Measurements from ENCODE around the gene AJUBA.
A peak's percentile ranks its signal among the peaks of the same experiment; 100 is the strongest.
"Not testable (repeated sequence)": the region's sequence is repeated elsewhere in the genome, so short reads cannot be mapped to it uniquely, and the experiment has no call there.

The AJUBA gene

DNA sequence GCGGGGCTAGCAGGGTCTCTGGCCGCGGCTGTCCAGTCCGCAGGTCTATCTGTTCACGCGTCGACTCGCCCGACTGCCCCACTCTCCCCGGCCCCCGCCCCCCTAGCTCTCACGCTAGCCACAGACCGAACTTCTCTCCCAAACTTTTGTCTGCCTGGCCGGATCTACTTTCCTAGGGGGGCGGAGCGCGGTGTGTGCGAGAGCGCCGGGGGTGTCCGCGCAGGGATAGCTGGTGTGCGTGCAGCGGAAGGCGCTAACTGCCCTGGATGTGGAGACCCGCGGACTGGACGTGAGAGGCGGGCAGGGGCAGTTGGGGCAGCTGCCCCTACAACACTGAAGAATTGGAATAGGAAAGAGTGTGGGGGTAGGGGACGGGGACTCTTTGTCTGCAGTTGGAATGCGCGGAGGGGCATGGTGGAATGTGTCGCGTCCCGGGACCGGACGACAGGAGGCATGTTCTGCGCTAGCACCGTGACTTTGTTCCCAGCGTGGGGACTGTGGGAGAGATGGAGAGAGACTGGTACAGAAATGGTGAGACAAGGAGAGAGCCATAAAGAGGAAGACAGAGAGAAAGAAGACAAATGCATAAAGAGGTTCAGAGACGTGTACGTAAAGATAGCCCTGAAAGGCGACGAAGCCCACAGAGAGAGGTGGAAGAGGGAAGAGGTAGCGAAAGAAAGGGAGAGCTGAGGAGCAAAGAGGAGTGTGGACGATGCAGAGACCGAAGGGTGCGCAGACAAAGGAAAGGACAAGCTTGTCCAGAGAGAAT lies at the start of gene AJUBA:
AJUBA (minus strand) TSS at position 75 of the 769 bp plus-strand sequence. CDS start 285 bp downstream, outside the sequence.
- DNase-seq, result peak; percentile 83

DNA sequence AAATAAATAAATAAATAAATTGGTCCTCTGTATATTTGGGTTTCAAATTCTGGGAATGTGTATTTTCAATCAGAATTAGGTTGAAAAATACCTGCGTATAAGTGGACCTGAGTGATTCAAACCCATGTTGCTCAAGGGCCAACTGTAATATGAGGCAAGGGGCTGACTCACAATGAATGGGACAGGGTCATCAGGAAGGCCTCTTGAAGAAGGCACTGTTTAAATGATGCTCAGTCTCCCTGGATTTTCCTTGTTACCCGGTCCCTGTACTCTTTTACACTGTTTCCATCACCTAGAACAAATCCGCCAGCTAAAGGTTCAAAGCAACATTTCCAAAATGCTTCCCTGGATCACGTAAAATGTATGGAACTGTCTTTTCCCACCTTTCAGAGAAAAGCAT lies 48.6 kb upstream of the AJUBA start:
- DNase-seq, result no peak

DNA sequence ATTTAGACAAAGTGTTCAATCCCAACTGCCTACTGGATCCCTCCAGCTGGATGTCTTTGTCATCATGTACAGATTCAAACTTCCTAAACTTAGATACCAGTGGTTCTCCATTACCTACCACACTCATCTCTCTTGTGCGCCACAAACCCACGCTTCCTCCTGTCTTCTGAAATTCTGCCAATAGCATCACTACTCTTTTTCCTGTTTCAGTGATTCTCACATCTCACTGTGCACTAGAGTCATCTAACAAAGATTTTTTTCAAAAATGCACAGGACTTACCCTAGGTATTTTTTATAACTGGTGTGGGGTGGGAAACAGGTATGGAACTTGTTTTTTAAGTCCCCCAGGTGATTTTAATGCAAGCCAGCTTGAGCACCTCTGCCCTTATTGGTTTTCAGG lies 46.4 kb upstream of the AJUBA start:
- DNase-seq, result no peak

DNA sequence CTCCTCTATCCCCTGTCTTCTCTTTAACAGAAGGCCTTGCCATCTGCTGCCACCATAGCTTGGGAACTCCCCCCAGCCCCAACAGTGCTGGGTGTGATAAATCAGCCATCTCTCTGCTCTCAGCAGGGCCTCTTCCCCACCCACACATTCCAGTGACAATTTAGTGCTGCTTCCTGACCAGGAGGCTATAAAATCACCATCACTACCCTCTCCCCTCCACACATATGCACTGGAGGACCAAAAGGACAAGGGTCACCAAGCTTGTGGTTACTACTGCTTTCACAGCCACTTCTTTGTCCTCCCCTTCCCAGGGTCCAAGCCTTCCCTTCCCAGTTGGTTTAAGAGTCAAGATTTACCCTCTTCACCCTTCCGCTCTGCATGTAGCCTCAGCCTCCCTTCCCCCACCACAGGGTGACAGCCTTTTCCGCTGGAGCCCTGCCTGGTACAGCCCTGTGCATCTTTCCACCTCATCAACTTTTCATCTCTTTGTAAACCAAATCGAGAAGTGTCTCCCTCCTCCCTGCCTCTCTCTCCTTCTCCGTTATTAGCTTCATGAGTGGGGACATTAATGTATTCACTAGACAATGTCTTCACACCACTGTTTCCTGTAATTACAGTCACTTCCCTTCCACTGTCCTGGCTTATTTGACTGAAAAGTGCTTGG lies 42.9 kb upstream of the AJUBA start:
- peak; percentile 97 for DNase-seq

DNA sequence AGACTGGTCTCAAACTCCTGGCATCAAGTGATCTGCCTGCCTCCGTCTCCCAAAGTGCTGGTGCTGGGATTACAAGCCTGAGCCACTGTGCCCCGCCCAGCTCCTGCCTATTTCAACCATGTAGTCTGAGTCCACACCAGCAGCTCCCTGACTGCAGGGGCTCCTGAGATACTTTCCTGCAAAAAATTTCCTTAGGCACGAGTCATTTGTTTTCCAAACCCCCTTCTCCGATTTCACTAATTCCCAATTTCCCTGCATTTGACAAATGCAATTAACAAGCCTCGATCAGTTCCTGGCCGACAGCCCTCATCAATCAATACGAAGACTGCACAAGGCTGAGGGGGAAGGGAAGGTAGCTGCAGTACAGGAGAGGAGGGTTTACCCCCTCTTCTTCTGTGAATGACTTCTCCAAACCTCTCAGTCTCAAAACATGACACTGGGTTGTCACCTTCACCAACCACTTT lies 42.3 kb upstream of the AJUBA start:
- DNase-seq, result peak; percentile 100

DNA sequence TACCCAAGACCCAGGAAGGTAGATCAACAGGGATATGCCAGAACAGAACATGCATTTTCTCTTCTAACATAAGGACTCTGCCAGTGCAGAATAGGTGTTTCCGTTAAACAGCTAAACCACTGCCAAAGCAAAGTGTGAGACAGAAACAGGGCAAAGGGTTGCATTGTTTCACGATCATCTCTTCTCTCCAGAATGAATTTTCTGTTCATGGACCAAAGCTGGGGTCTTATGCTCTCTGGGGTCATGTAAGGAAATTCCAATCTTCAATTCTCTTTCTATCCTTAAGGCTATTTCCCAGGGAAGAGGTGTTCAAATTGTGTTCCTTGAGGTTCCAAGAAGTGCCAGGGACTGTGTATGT lies 41.4 kb upstream of the AJUBA start:
- DNase-seq, result no peak

DNA sequence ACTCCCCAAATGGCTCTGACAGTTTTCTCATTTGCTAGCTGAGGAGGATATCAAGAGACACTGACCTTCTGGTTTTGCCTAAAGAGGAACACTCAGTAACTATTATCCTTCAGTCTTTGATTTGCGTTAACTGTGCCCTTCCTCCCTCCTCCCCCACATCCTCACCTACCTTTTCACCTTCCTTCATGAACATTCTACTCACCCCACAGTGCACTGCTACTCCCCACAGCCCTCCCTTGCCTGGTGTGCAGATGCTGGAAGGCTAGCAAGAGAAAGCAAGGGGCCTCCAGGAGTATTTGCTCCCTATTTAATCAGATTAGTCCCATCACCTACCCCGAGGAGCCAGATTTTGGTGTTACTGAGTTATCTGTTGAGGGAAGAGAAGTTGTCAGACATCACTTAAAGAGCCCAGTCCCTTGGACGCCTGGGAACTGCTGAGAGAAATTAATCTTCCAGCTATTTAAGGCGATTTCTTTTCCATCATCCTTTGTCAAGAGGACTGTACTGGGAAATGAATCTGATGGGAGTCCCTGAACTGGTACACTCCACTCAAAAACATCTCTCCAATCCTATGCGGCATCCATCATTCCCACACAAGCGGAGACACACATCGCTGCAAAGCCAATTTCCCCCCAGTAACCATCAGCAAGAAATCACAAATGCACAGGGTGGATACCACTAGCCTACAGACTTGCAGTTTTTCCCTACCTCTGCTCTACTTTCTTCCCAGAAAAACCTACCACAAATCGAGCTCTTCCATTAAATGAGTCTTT lies 40.9 kb upstream of the AJUBA start:
- no peak for DNase-seq

DNA sequence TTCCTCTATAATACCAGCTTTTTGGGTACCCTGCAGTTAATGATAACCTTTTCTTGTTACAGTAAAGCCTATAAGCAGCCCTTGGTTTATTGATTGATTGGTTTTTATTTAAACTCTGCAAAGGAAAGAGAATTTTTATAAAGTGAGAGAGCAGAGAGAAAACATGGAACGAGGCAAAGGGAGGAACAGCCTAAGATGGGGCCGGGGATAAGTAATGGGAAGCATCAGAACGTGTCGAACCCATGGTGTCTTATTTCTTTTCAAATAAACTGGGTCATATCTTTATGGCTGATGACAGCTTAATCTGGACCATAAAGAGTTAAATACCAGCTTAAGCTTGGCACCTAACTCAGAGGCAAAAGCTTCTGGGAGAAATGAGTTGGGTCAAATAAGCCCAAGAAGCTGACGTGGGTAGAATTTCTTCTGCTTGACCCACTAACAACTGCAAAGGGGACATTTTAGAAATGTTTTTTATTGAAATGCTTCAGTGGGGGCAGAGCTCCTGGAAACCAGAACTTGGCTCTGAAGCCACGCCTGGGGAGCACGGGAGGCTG lies 39.6 kb upstream of the AJUBA start:
- DNase-seq, result no peak

DNA sequence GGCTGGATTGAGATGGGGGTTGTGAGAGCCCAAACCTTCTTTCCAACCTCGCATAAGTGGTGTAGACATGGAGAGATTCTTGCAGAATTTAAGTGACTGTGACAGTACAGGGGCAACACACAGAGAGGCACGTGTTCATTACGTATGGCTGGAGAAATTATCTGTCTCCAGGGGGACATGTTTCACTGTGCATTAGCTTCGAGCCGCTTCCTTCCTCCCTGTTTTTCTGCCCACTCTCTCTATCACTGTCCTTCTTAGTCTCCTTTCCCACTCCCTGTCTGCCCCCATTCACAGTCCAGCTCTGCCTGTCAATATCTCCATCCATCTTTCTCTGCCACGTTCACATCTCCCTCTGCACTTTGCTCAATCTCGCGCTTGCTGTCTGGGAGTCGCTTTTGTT lies 39.1 kb upstream of the AJUBA start:
- peak; percentile 53 for DNase-seq

DNA sequence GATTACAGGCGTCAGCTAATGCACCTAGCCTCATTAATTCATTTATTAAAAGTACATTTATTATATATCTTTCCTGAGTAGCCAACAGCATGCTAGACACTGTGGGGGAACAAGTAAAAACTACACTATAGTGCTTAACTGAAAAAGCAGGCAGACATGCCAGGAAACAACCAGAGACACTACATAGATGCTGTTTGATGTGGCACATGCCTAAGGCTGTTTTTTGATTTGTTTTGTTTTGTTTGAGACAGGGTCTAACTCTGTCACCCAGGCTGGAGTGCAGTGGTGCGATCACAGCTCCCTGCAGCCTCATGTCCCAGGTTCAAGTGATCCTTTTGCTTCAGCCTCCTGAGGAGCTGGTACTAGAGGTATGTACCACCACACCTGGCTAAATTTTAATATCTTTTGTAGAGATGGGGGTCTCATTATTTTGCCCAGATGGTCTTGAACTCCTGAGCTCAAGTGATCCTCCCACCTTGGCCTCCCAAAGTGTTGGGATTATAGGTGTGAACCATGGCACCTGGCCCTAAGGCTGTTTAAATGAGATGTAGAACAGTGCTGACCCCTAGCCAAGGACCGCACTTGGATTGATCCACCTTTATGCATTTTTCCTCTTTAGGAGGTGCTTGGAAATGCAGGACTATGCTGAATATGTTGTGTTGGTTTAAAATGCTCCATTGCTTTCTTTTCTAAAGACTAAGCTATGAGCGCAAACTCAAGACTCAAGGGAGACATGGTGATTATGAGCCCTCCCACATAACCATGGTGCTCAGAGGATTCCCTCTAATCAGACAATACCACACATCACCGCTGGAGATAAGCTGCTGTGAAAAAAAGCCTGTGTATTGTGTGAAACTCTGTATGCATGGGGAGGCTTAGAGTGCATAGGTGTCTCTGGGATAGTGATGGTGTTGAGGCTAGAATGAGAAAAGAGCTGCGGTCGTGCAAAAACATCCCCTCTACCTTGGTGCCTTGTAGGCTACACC lies 38.1 kb upstream of the AJUBA start:
- no peak for DNase-seq

DNA sequence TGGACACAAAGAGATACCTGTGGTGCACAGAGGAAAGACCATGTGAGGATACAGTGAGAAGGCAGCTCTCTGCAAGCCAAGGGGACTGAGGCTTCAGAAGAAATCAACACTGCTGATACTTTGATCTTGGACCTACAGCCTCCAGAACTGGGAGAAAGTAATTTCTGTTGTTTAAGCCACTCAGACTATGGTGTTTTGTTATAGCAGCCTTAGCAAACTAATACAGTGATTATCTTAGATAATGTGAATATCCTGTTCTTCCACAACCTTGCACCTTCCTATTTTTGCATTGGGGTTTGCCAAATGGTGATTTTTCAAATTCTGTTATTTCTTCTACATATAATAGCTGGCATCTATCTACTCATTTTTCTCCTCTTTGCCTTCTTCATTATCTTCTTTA lies 35.8 kb upstream of the AJUBA start:
- DNase-seq, result no peak

DNA sequence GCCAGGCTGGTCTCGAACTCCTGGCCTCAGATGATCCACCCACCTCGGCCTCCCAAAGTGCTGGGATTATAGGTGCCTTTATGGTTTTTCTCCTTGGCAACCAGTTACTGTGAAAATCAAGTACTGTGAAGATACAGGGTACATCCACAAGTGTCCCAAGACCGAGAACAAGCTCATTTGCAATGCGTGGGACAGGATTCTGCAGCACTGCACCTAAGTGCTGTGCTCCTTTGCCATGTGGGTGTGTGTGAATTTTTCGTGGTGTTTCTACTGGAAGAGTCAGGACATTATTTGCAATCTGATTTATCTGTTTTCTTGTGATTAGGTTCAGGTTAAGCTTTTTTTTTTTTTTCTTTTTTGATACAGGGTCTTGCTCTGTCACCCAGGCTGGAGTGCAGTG lies 34.7 kb upstream of the AJUBA start:
- DNase-seq, result no peak

DNA sequence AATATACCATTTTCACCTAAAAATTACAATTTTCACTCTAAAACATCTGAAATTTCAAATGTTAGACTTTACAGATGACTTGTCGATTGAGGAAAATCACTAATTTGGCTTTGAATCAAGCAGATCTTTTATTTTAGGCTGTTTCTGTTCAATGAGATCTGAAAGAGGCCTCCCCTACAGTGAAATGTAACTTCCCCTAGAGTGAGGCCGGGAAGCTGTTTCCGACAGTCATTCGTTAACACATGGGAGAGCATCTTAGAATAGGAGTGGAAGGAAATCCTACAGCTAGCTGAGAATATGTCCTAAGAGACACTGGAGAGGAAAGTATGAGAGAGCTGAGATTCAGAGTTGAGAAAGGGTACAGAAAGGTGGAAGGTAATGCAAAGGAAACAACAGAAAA lies 33.3 kb upstream of the AJUBA start:
- DNase-seq, result no peak

DNA sequence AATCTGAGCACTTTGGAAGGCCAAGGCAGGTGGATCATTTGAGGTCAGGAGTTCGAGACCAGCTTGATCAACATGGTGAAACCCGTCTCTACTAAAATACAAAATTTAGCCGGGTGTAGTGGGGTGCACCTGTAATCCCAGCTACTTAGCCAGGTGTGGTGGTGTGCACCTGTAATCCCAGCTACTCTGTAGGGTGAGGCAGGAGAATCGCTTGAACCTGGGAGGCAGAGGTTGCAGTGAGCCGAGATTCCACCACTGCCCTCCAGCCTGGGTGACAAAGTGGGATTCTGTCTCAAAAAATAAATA lies 31.4 kb upstream of the AJUBA start:
- not testable (repeated sequence) for DNase-seq

DNA sequence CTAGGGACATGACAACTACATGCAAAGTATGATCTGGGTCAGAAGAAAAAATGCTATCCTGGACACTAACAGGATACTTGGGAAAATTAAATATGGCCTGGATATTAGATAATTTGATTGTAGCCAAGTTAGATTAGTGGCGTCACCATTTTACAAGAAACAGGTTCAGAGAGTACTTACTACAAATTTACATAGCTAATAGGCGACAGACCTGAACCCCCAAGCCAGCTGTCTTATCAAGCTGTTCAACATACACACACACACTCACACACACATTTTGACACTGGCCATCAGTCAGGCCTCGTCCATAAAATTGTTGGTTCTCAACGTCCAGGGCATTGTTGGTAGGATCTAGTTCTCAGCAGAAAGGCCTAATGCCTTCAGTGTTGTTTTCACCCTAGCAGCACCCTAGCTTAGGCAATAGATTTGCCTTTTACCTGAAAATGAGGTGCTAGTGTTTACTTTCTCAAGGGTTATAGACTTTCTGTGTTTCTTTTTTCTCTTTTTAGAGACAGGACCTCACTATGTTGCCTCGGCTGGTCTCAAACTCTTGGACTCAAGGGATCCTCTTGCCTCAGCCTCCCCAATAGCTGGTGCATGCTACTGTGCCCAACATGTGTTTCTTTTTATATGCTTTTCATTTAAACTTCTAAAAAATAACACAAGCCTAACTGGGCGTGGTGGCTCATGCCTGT lies 30.9 kb upstream of the AJUBA start:
- peak; percentile 72 for DNase-seq

DNA sequence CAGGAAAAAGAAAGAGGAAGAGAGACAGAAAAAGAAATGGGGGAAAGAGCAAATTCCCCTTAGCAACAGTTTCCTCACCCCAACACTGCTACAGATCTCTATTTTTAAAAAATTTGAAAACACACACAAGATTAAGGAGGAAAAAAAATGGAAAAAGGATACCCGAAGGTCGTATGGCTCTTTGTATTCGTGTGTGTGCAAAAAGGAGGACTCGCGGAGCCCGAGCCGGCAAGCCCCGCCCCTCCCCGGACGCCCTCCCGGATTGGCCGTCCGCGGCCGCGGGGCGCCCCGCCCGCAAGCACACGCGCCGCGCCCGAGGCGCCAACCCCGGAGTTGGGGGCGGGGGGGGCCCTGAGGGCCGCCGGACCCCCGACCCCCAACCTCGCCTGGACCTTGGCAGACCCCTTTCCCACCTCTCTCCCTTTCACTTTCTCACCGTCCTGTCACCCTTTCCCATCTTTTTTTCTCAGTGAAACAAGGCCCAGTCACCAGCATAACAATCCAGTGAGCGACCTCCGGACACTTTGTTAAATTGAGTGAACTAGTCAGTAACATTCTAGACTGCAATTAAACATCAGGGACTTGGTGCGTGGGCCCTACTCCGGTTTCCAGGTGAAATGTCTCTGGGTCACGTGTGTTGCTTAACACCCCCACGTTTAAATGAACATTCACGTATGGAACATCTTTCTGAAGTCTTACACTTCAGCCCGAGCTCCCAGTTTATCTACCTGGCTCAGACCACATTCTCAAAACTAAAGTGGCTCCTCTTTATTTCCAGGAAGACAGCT lies 27.8 kb upstream of the AJUBA start, which contains the start of gene C14orf93:
C14orf93 (minus strand) TSS at position 205 of the 788 bp plus-strand sequence. CDS start 11,120 bp downstream, outside the sequence.
- peak; percentile 95 for DNase-seq

DNA sequence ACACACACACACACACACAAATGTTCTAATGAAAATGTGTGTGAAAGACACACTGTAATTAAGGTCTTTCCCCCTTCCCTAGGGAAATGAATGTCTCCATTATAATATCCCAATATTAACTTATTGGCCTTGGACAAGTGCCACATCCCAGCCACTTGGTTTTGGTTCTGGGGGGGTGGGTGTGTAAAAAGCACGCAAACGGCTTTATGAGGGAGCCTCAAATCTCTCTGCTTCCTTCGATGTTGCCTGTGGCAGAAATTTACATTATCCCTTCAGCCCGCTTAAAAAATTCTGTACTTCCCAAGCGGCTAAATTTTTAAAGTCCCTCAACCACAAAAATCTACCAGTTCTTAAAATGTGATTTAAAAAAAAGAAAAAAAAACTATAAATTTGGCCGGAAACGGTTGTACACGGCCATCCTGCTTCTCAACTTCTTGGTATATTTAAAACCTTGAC lies 27.2 kb upstream of the AJUBA start:
- DNase-seq, result no peak

DNA sequence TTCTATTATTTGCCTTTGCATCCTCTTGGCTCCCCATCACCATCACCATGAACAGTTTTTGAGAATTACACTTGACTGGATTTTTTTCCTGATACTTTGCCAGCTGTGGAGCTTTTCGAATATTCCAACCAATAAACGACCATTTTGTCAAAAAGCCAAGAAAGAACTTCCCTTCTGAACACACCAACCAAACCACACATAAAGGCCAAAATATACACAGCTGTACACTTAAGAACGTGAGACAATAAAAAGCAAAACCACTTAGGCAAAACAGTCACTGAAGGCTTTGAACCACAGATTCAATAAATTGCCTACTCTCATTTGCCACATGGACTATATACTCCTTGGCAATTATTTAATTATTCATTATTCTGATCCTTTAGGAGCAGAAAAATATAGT lies 26.5 kb upstream of the AJUBA start:
- peak; percentile 58 for DNase-seq

DNA sequence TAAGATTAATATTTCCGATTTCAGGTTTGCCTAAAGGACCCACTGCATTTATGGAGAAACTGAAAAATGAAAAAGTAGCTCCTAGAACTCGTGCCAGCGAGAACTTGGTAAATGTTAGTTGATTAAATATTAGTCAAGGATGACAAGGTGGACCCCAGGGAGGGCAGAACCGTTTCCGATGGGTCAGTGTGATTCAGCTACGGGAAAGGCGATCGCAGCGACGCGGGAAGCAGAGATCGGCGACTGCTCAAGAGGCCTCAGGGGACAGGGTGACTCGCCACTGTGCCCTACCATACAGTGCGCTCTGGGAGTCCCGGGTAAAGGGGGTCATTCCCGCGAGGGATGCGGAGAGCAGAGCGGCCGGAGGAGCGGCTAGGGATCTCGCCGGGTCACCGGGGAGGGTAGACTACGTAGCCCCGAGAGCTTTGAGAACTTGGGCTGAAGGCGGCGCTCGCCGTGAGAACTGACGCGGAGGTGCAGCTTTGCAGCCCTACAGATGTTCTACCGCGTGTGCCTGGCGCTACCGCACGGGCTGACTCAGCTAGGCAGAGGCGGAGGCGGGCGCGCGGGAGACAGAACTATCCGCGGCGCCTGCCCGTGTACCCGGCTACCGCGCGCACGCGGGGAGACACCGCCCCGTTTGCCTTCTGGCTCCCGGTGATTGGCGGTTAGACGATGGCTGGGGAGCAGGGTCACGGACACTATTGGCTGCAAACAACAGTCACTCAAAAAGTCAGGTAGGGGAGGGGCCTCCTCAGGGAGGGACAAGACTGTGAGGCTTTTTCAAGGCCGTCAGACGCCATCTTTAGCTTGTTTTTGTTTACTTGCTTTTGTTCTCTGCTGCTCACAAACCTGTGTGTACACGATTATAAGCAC lies 24.4 kb upstream of the AJUBA start:
- peak; percentile 100 for DNase-seq

DNA sequence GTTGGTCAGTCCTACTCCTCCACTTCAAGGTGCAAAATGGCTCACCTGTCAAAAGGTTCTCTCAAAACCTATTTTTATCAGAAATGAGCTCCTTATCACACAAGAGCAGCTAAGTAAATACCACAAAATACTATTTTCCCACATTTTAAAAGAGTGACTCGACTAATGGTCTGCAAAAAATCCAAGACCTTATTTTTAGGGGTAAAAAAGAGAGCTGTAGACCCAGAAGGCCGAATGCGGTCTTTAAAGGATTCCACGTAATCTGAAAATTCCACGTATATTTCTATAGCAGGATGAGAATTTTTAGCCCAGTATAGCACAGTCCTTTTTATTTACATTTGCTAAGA lies 23.8 kb upstream of the AJUBA start:
- no peak for DNase-seq

Measured in NCI-H2171 treated with DMSO at 0.1 percent for 48 hours (cell line).